Measurements from ENCODE around the gene ANGPTL7.
"Not testable (repeated sequence)": the region's sequence is repeated elsewhere in the genome, so short reads cannot be mapped to it uniquely, and the experiment has no call there.

ANGPTL7 gene

GRCh38 chr1:11188858-11189451, at the start of gene ANGPTL7:
TSS of gene ANGPTL7 (plus strand) at chr1:11189355. CDS start at chr1:11189580, 225 bp downstream.
- DNase-seq, result no peak

GRCh38 chr1:11142618-11143391, 46.4 kb upstream of the ANGPTL7 start:
- DNase-seq, result no peak

DNA sequence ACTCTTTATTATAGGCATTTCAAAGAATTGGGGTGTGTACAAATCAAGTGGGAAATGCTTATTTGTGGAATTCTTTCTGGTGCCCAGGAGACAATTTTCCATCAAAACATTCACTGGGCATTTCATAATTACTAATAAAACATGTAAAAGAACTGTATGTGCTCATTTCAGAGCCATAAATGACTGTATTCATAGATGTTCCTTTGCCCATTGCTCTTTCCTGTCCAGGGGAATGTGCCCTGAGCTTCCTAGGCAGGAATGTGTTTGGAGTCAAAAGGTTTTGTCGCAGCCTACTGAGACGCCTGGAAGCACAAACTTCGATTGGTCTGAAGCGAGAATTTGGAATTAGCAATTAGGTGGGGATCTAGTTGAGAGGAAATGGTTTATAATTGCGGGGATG, 45.8 kb upstream of the ANGPTL7 start:
- no peak for DNase-seq

DNA sequence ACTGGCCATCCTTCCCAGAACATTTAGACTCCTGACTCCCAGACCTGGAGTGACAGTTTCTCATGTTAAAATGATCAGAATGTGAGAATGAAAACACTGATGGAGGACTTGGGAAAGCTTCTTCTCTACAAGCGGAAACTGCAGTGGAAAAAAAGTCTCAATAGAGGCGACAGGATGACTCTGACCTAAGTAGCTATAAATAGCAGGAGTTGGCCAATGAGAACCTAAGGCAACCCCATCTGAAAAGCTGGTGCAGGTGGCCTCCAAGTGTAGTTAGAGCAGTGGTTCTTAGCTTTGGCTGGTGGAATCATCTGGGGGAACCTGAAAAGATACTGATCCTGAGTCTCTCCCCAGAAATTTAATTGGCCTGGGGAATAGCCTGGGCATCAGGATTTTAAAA, 45.2 kb upstream of the ANGPTL7 start:
- no peak for DNase-seq

DNA sequence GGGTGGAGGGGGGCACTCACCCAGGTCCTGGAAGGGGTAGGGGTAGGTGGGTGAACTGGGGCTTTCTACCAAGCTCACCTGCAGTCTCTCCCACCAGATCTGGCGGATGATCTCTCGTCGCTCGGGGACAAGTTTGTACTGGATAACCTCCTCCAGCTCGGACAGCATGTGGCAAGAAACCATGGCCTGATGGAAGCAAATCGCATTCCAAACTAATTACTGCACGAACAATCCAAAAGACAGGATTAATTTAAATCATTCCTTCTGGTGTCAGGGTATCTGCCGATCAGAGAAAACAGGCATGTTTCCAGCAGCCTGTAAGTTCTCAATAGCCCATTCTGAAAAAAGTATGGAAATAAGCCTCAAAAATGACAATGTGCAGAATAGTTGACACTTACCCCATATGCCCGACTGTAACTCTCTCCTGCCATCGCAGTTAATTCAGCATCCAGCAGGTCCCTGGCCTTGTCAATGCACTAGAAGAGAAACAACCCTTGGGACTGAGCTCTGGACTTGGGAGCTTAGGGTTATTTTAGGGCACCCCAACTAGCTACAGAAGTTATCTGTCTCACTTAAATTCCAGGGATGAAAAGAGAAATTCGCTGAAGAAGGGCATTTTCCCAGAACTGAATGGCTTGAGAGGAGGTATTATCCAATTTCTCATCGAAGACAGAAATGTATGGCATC, 44.4 kb upstream of the ANGPTL7 start:
- DNase-seq, result no peak

DNA sequence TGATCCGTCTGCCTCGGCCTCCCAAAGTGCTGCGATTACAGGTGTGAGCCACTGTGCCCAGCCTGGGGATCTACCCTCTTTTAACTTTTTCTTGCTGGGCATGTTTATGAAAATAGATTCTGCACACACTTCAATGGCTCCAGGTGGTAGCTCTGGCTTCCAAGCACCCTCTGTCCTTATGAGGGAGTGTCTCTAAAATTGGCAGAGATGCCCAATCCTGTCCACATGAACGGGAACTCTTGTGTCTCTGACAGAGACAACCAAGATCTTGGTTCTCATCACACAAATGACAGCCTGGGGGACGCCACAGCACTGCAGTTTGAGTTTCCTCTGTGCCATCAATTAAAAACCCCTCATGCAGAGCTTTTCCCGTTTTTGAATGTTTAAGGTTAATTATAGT, 43.4 kb upstream of the ANGPTL7 start:
- DNase-seq, result no peak

- no peak for DNase-seq
These were observed 41.9 kb upstream of the ANGPTL7 start for GRCh38 chr1:11147197-11147770.

GRCh38 chr1:11150326-11150725, 38.8 kb upstream of the ANGPTL7 start:
- DNase-seq, result no peak

- DNase-seq, result no peak
These were observed 38.0 kb upstream of the ANGPTL7 start for GRCh38 chr1:11151114-11151513.

DNA sequence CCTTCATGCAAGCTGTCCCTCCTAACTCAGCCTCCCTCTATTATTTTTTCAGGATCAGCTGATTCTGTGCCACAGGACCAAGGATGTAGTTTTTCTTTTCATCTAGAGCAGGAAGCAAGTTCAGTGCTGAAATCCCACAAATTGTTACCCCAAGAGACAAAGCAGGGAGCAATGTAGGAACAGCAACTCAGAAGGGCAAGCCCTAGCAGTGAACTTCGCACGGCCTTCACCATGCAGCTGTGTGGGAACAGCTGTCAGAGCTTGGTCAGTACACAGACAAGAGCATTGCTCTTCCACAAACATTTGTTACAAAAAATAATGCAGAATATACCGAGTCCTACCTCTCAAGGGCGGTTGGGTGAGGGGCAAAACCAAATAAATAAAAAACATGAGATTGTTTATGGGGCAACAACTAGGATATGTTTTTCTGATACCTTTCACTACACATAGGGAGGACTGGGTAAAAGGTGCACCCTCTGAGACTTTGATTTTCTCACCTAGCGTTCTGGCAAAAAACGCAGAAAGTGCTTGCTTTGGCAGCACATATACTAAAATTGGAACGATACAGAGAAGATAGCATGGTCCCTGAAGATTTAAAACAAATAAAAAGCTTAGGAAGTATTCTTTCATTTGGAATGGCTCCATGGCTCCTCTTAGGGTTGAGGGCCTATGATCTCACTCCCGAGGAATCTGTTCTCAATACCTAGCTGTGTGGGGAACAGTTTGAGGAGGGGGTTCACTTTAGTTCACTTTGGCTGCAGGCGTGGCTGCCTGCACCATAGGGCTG, 37.1 kb upstream of the ANGPTL7 start:
- no peak for DNase-seq

DNA sequence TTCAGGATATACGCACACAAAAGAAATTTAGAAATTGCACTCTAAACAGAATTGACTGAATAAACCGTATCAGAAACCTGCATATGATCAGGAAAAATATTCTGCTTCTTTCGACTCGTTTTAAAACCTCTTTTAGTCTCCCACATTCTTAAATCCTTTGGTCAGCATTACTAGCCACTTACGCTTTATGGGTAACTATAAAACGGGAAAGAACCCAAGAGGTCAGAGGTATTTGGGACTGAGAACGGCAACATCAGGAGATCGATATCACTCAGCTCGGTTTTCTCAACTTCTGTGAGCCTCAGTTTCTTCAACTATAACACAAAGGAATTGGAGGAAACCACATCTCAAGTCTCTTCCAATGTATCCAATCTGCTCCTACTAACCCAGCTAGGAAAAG, 36.4 kb upstream of the ANGPTL7 start:
- no peak for DNase-seq

- DNase-seq, result no peak
These were observed 36.0 kb upstream of the ANGPTL7 start for GRCh38 chr1:11153184-11153583.

DNA sequence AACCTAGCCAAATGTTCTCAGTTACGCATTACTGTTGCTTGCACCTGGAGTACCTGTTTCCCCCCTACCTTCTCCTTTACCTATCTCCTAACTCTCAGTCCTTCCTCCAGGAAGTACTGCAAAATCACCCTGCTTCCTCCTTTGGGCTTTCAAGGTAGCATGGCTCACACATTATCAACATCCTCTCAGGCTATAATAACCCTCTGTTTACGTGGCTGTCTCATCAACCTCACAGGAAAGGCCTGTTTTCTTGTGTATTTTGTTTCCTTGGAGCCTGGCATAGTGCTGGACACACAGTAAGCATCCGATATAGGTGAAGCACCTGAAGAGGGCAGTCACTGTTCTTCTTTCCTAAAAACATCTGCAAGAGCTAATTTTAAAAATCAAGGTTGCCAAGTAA, 32.7 kb upstream of the ANGPTL7 start:
- no peak for DNase-seq

DNA sequence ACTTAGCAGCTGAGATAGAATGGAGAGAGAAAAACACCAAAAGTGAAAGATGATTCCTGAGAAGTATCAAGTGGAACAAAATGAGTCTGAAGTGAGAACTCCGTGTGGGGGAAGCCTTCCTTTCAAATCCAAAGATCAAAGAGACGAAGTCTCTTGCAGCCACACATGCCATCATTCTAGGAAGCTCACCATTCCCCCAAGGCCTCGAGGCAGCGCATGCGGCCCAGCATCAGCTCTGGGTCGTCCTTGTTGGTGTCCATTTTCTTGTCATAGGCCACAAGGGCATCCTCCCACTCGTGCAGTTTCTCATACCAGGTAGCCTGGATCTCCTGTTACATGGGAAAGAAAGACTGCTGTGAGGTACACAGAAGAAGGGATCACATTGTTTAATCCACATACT, 32.2 kb upstream of the ANGPTL7 start:
- DNase-seq, result no peak

DNA sequence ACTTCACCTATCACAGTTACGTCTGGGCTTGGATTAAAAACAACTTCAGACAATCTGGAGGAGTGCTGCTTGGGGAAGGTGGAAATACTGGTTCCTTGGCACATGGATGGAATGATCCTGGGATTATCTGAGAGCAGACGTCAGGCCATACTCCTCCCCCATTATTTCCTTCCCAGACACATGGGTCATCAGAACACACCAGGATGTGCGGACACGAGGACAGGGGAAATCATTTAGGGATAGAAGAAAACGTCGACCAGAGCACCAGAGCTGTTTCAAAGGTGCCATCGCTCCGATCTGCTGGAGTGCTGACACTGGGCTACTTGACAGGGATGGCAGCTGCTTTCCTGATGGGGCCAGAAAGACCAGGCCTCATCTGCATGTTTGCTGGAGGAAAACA, 31.8 kb upstream of the ANGPTL7 start:
- no peak for DNase-seq

DNA sequence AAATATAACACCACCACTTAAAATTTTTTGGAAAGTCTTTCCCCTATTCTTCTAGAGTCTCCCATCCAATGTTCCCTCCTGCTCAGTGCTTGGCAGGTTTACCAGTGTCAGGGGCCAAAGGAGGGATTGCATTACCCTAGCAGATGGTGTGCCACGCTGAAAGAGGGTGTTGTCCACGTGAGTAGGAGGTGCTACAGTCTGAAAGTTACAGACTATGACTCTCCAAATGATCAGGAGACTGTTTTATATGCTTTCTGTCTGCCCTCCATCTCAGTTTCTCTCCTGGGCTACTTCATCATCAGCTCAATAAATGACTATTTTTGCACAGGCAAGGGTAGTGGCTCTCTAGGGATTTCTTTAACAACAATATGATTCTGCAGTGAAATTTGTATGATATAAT, 31.3 kb upstream of the ANGPTL7 start:
- no peak for DNase-seq

GRCh38 chr1:11158291-11158690, 30.9 kb upstream of the ANGPTL7 start:
- no peak for DNase-seq

DNA sequence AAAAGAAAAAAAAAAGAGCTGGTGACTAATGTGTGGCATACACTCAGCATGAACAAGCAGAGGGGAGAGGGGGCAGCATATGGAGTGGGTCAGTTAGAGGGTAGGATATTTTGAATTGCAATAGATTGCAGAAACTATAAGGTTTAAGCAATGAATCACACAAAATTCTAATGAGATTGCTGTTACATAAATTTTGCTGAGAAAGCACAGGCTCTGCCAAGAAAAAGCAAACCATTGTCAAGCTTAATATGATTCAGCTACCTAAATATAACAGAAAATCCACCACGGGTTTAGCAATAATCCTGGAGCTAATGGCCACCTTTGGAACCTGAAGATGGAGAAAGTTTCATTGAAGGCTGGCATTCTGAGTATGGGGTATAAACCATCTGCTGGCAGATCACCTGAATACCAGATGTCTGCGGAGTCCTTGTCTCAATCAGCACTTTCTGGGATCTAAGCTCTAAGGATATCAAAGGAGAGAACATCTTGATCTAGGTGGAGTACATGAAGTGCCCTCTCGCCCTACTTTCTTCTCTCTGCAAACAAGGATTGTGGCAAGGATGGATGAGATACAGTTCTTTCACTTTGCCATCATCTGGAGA, 30.3 kb upstream of the ANGPTL7 start:
- no peak for DNase-seq

DNA sequence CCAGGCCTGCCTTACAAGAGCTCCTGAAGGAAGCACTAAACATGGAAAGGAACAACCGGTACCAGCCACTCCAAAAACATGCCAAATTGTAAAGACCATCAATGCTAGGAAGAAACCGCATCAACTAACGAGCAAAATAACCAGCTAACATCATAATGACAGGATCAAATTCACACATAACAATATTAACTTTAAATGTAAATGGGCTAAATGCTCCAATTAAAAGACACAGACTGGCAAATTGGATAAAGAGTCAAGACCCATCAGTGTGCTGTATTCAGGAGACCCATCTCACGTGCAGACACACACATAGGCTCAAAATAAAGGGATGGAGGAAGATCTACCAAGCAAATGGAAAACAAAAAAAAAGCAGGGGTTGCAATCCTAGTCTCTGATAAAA, 26.4 kb upstream of the ANGPTL7 start:
- DNase-seq, result not testable (repeated sequence)

GRCh38 chr1:11166744-11167143, 22.4 kb upstream of the ANGPTL7 start:
- not testable (repeated sequence) for DNase-seq

- DNase-seq, result no peak
These were observed 20.4 kb upstream of the ANGPTL7 start for GRCh38 chr1:11168731-11169130.

DNA sequence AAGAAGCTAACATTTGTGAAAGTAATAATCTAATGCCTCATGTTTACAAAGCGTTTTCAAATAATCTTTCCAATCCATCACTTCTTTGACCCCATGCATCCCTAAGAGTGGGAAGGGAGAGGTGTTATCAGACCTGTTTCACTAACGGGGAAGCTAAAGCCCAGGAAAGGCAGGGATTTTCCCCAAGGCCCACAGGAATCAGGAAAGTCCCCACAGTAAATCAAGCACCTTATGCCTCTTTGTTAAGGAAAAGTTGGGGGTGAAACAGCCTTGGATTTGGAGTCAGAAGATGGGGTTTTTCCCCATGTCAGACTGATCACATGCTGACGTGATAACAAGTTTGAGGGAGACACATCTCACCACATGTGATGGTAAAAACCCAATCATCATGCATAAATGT, 20.0 kb upstream of the ANGPTL7 start:
- no peak for DNase-seq

- no peak for DNase-seq
These were observed 19.1 kb upstream of the ANGPTL7 start for GRCh38 chr1:11170102-11170501.

All from CD4-positive, alpha-beta T cell treated with Interferon alpha-2 for 1 hour (primary cell).